HG03097 (cell line): ENCODE data around the gene KLF6.

Experiments
- ATAC-seq: cut with Tn5 transposase; IDR thresholded peaks from one replicate; pipeline ENCODE4 v1.9.1; 2021; ENCODE audit not compliant: unreplicated experiment, low FRiP score

Gene KLF6

GRCh38 chr10:3784510-3785250, at the start of gene KLF6:
TSS of gene KLF6 (minus strand) at chr10:3785209. CDS start at chr10:3785014, 195 bp downstream.
- peak; percentile 3 for ATAC-seq

- ATAC-seq, result no peak
These were observed 49.4 kb upstream of the KLF6 start for GRCh38 chr10:3834404-3834803.

GRCh38 chr10:3833046-3833445, 48.0 kb upstream of the KLF6 start:
- no peak for ATAC-seq

GRCh38 chr10:3832022-3832786, 47.2 kb upstream of the KLF6 start:
- ATAC-seq, result peak; percentile 42

- ATAC-seq, result no peak
These were observed 46.6 kb upstream of the KLF6 start for GRCh38 chr10:3831608-3832007.

GRCh38 chr10:3830946-3831345, 45.9 kb upstream of the KLF6 start:
- no peak for ATAC-seq

GRCh38 chr10:3829156-3830050, 44.4 kb upstream of the KLF6 start:
- no peak for ATAC-seq

- ATAC-seq, result no peak
These were observed 43.6 kb upstream of the KLF6 start for GRCh38 chr10:3828404-3829155.

- no peak for ATAC-seq
These were observed 42.9 kb upstream of the KLF6 start for GRCh38 chr10:3827768-3828403.

- ATAC-seq, result no peak
These were observed 42.3 kb upstream of the KLF6 start for GRCh38 chr10:3827266-3827665.

- no peak for ATAC-seq
These were observed 40.9 kb upstream of the KLF6 start for GRCh38 chr10:3825862-3826351.

GRCh38 chr10:3825244-3825643, 40.2 kb upstream of the KLF6 start:
- ATAC-seq, result no peak

GRCh38 chr10:3822541-3823330, 37.7 kb upstream of the KLF6 start:
- ATAC-seq, result no peak

- no peak for ATAC-seq
These were observed 35.2 kb upstream of the KLF6 start for GRCh38 chr10:3820255-3820654.

GRCh38 chr10:3816995-3817394, 32.0 kb upstream of the KLF6 start:
- ATAC-seq, result no peak

GRCh38 chr10:3814838-3815220, 29.8 kb upstream of the KLF6 start:
- no peak for ATAC-seq

- ATAC-seq, result no peak
These were observed 29.2 kb upstream of the KLF6 start for GRCh38 chr10:3813986-3814837.

GRCh38 chr10:3813267-3813666, 28.3 kb upstream of the KLF6 start:
- no peak for ATAC-seq
